Neural crest cell (in vitro differentiated cells): Measurements from ENCODE around the gene ZNF638. TPM values are rescaled to one million over a fixed set of nuclear protein-coding genes. Genes with fewer than 3 reads are reported as not detected.

Experiments
- DNase-seq: peaks from one replicate; pipeline ENCODE4 v3.0.0; 2021; ENCODE audit warnings: low read depth, mixed read lengths, low spot score
- H3K27ac Mint-ChIP-seq: one replicate; pipeline ENCODE4 v1.8.0; 2021; ENCODE audit warnings: mild to moderate bottlenecking, mixed read lengths; ENCODE audit not compliant: unreplicated experiment
- H3K27me3 Mint-ChIP-seq: 2 replicates; pipeline ENCODE4 v1.8.0; 2021; ENCODE audit warnings: low read depth, mild to moderate bottlenecking, mixed read lengths
- H3K36me3 Mint-ChIP-seq: 2 replicates; pipeline ENCODE4 v1.8.0; 2021; ENCODE audit warnings: low read depth, mild to moderate bottlenecking, mixed read lengths
- H3K4me1 Mint-ChIP-seq: 2 replicates; pipeline ENCODE4 v1.8.0; 2021; ENCODE audit warnings: mixed read lengths
- H3K4me3 Mint-ChIP-seq: one replicate; pipeline ENCODE4 v1.8.0; 2021; ENCODE audit warnings: mild to moderate bottlenecking, mixed read lengths
- H3K9me3 Mint-ChIP-seq: 2 replicates; pipeline ENCODE4 v1.8.0; 2021; ENCODE audit warnings: mixed read lengths
- CTCF ChIP-seq: fragments of 200-600 bp; sonication (generic); conservative IDR thresholded peaks from 2 replicates; pipeline ENCODE4 v1.5.0; 2021; ENCODE audit warnings: antibody characterized with exemption, mild to moderate bottlenecking
- total RNA-seq: library from RNA; stranded (reverse); gene quantifications from 2 replicates; pipeline ENCODE4 v1.2.1, GENCODE V29; 2021

The ZNF638 gene
- total RNA-seq, 1 donor from 2014 or later = 159 TPM

GRCh38 chr2:71336802-71337201 lies 5.2 kb downstream of the ZNF638 start:
- Mint-ChIP-seq H3K27ac (no peak overlapping the region), H3K27me3 (no peaks in the 10 kb centered on the region), H3K4me1 (peaks cover 63% of the 10 kb centered on the region), H3K4me3 (no peak overlapping the region), H3K9me3 (no peaks in the 10 kb centered on the region), H3K36me3 (peaks cover 6% of the 10 kb centered on the region)
- DNase-seq = no peak
- TF ChIP-seq CTCF = no peak

- Mint-ChIP-seq H3K27ac (no peak overlapping the region), H3K27me3 (no peaks in the 10 kb centered on the region)
- no peak for TF ChIP-seq CTCF
Measured at GRCh38 chr2:71337776-71338175, 6.2 kb downstream of the ZNF638 start.

GRCh38 chr2:71339685-71340084 lies 8.1 kb downstream of the ZNF638 start:
- Mint-ChIP-seq H3K4me1 (peaks cover 45% of the 10 kb centered on the region), H3K27ac (peak overlapping the region; percentile 5)

More at GRCh38 chr2:71337776-71338175, 6.2 kb downstream of the ZNF638 start:
- Mint-ChIP-seq H3K36me3 (peaks cover 6% of the 10 kb centered on the region), H3K4me3 (peak overlapping the region; percentile 16), H3K4me1 (peaks cover 60% of the 10 kb centered on the region), H3K9me3 (no peaks in the 10 kb centered on the region)
- no peak for DNase-seq

GRCh38 chr2:71340176-71340575 lies 8.6 kb downstream of the ZNF638 start:
- no peaks in the 10 kb centered on the region for H3K9me3 Mint-ChIP-seq
- H3K36me3 Mint-ChIP-seq = peaks cover 4% of the 10 kb centered on the region
- H3K27ac Mint-ChIP-seq = no peak overlapping the region

More at GRCh38 chr2:71339685-71340084, 8.1 kb downstream of the ZNF638 start:
- TF ChIP-seq CTCF = no peak
- no peak overlapping the region for H3K4me3 Mint-ChIP-seq
- H3K36me3 Mint-ChIP-seq = peaks cover 4% of the 10 kb centered on the region
- DNase-seq = no peak
- no peaks in the 10 kb centered on the region for H3K9me3 Mint-ChIP-seq
- no peaks in the 10 kb centered on the region for H3K27me3 Mint-ChIP-seq

GRCh38 chr2:71341645-71342044 lies 10.1 kb downstream of the ZNF638 start:
- peaks cover 4% of the 10 kb centered on the region for H3K36me3 Mint-ChIP-seq
- no peak overlapping the region for H3K4me3 Mint-ChIP-seq

More at GRCh38 chr2:71340176-71340575, 8.6 kb downstream of the ZNF638 start:
- no peak overlapping the region for H3K4me3 Mint-ChIP-seq
- no peaks in the 10 kb centered on the region for H3K27me3 Mint-ChIP-seq
- H3K4me1 Mint-ChIP-seq = peaks cover 42% of the 10 kb centered on the region
- TF ChIP-seq CTCF = no peak
- DNase-seq = no peak

More at GRCh38 chr2:71341645-71342044, 10.1 kb downstream of the ZNF638 start:
- H3K9me3 Mint-ChIP-seq = no peaks in the 10 kb centered on the region
- DNase-seq = no peak
- no peaks in the 10 kb centered on the region for H3K27me3 Mint-ChIP-seq
- no peak overlapping the region for H3K27ac Mint-ChIP-seq
- no peak for TF ChIP-seq CTCF
- peaks cover 36% of the 10 kb centered on the region for H3K4me1 Mint-ChIP-seq
